Aorta (tissue), 5 donors: Measurements from ENCODE around the gene CORO1C. TPM values are rescaled to one million over a fixed set of nuclear protein-coding genes. Genes with fewer than 3 reads are reported as not detected.
"Not testable (repeated sequence)": the region's sequence is repeated elsewhere in the genome, so short reads cannot be mapped to it uniquely, and the experiment has no call there.

Experiments used
- ATAC-seq: fragments of 200-7000 bp; cut with Tn5 transposase; one replicate; pipeline ENCODE4 v1.9.1; 2022; ENCODE audit warnings: moderate library complexity; ENCODE audit not compliant: low FRiP score
- DNase-seq, 2 donors: peaks; one replicate each; pipeline ENCODE4 v3.0.0-alpha.2; 2020
- H3K27ac ChIP-seq, 2 donors: one replicate each; pipeline ENCODE4 v1.5.1; 2013; ENCODE audit warnings: low read length in 2 of 2, mild to moderate bottlenecking in 2 of 2, moderate library complexity in 2 of 2, control low read depth in 1 of 2, inconsistent platforms in 1 of 2, low read depth in 1 of 2
- H3K27me3 ChIP-seq, 2 donors: one replicate each; pipeline ENCODE4 v1.6.1; 2013; ENCODE audit warnings: control low read depth in 1 of 2, low read length in 1 of 2, mild to moderate bottlenecking in 1 of 2, moderate library complexity in 1 of 2; ENCODE audit not compliant: insufficient read depth in 2 of 2, control insufficient read depth in 1 of 2
- H3K36me3 ChIP-seq, 2 donors: one replicate each; pipeline ENCODE4 v1.6.1; 2013; ENCODE audit warnings: control low read depth in 1 of 2, low read length in 1 of 2, mild to moderate bottlenecking in 1 of 2; ENCODE audit not compliant: insufficient read depth in 2 of 2, control insufficient read depth in 1 of 2
- H3K4me1 ChIP-seq, 2 donors: one replicate each; pipeline ENCODE4 v1.6.1; 2013; ENCODE audit warnings: low read length in 2 of 2, control low read depth in 1 of 2, mild to moderate bottlenecking in 1 of 2, moderate library complexity in 1 of 2; ENCODE audit not compliant: insufficient read depth in 2 of 2, control insufficient read depth in 1 of 2
- H3K4me3 ChIP-seq, 2 donors: one replicate each; pipeline ENCODE4 v1.5.1; 2013; ENCODE audit warnings: low read length in 2 of 2, control low read depth in 1 of 2, mild to moderate bottlenecking in 1 of 2
- H3K9me3 ChIP-seq: one replicate; pipeline ENCODE4 v1.6.1; 2013; ENCODE audit warnings: mild to moderate bottlenecking, low read length; ENCODE audit not compliant: control insufficient read depth
- WGBS, 2 donors: extraction: QIAGEN DNeasy Blood & Tissue Kit; methylation state at CpG; one replicate each; pipeline ENCODE4 v1.1.7; 2013; 5-methylcytosine and 5-hydroxymethylcytosine counted together
- intact Hi-C, 2 donors: fragments of 100-400 bp; cut with DNase I; formaldehyde crosslinking; loops; one replicate each; pipeline versions ENCODE4 v1.14.2 to v1.15.0; 2022
- polyA plus RNA-seq, 2 donors: library from polyadenylated mRNA; stranded (reverse); fragments of 200-250 nt; gene quantifications; one replicate each; pipeline ENCODE4 v1.2.3, GENCODE V29; 2013
- total RNA-seq, 2 donors: library from RNA; stranded (reverse); fragmentation: NEBNext Ultra II Directional; extraction: Animal tissue kit (Norgen Biotek cat#: 25700); gene quantifications; one replicate each; pipeline ENCODE4 v1.2.1, GENCODE V29; 2021
- donor health status: healthy with polysubstance abuse.
- donor health status: Bipolar disorder and iron deficiency.
- donor health status: DM: no; HTN: no; CAD: no.
- donor health status: DM: no; HTN: no; CAD: no.
- donor health status: DM: yes; HTN: yes; CAD: no.

The CORO1C gene
- total and polyA plus RNA-seq, 4 donors, result 68.0 to 387 (median 176) TPM

GRCh38 chr12:108618953-108619274 lies 112.4 kb downstream of the CORO1C start:
- not testable (repeated sequence) for ATAC-seq, H3K27ac ChIP-seq, H3K36me3 ChIP-seq, H3K4me3 ChIP-seq, H3K27me3 ChIP-seq, H3K9me3 ChIP-seq, DNase-seq, H3K4me1 ChIP-seq
- intact Hi-C loops, result loop anchor here (2.0 to 5.0 kb wide), 3 partner anchors 52 to 333 kb away; partner anchors contain the start of gene ISCU (in 1 of the 2)
- WGBS, 2 donors, result 84 to 86% methylated on average over 4 of the region's 4 CpGs

- no peaks in the 10 kb centered on the region for H3K27me3 ChIP-seq
- no peaks in the 10 kb centered on the region for H3K9me3 ChIP-seq
- ATAC-seq, result peak; percentile 85
- H3K4me1 ChIP-seq, result no peaks in the 10 kb centered on the region
- H3K36me3 ChIP-seq, result no peaks in the 10 kb centered on the region
- WGBS, 2 donors, result 11 to 12% methylated on average over 16 of the region's 16 CpGs
- intact Hi-C loops, result loop anchor here (2.0 to 5.0 kb wide), 3 partner anchors 51 to 334 kb away; partner anchors contain the start of gene ISCU (in 1 of the 2)
- no peak overlapping the region for H3K4me3 ChIP-seq
- DNase-seq, result peak; percentile 86 to 93
- no peak overlapping the region for H3K27ac ChIP-seq
Measured at GRCh38 chr12:108618079-108618952, 113.0 kb downstream of the CORO1C start.

GRCh38 chr12:108616941-108617858 lies 114.1 kb downstream of the CORO1C start:
- intact Hi-C loops, result loop anchor here (5.0 kb wide), 2 partner anchors 50 to 335 kb away; no protein-coding TSS in a partner anchor
- ATAC-seq (no peak), DNase-seq (peak in 1 of 2 donors; percentile 69)
- no peak overlapping the region for H3K27ac ChIP-seq
- H3K27me3 ChIP-seq, result no peaks in the 10 kb centered on the region
- no peaks in the 10 kb centered on the region for H3K36me3 ChIP-seq
- H3K4me3 ChIP-seq, result no peak overlapping the region
- WGBS, 2 donors, result 82 to 84% methylated on average over 14 of the region's 14 CpGs
- H3K4me1 ChIP-seq, result no peaks in the 10 kb centered on the region
- no peaks in the 10 kb centered on the region for H3K9me3 ChIP-seq

GRCh38 chr12:108616359-108616758 lies 115.0 kb downstream of the CORO1C start:
- H3K27me3 ChIP-seq, result no peaks in the 10 kb centered on the region
- ATAC-seq (no peak), DNase-seq (no peak)
- no peak overlapping the region for H3K27ac ChIP-seq
- intact Hi-C loops, result loop anchor here (5.0 kb wide), 2 partner anchors 49 to 336 kb away; no protein-coding TSS in a partner anchor
- no peak overlapping the region for H3K4me3 ChIP-seq
- WGBS, 2 donors, result 98 to 100% methylated on average over 2 of the region's 2 CpGs
- no peaks in the 10 kb centered on the region for H3K9me3 ChIP-seq
- no peaks in the 10 kb centered on the region for H3K4me1 ChIP-seq
- H3K36me3 ChIP-seq, result no peaks in the 10 kb centered on the region

GRCh38 chr12:108615918-108616317 lies 115.4 kb downstream of the CORO1C start:
- no peak overlapping the region for H3K4me3 ChIP-seq
- ATAC-seq (no peak), DNase-seq (no peak)
- no peaks in the 10 kb centered on the region for H3K36me3 ChIP-seq
- intact Hi-C loops, result loop anchor here (5.0 kb wide), 2 partner anchors 49 to 336 kb away; no protein-coding TSS in a partner anchor
- no peak overlapping the region for H3K27ac ChIP-seq
- no peaks in the 10 kb centered on the region for H3K27me3 ChIP-seq
- H3K4me1 ChIP-seq, result no peaks in the 10 kb centered on the region
- H3K9me3 ChIP-seq, result no peaks in the 10 kb centered on the region
- 88 to 89% methylated on average over 1 of the region's 1 CpG for WGBS, 2 donors

- no peak for DNase-seq
- Histone ChIP-seq H3K4me3 (no peak overlapping the region), H3K9me3 (no peaks in the 10 kb centered on the region), H3K27me3 (no peaks in the 10 kb centered on the region), H3K27ac (no peak overlapping the region), H3K36me3 (no peaks in the 10 kb centered on the region), H3K4me1 (no peaks in the 10 kb centered on the region)
- WGBS, 2 donors, result 93 to 94% methylated on average over 6 of the region's 6 CpGs
- no peak for ATAC-seq
- intact Hi-C loops, result loop anchor here (5.0 kb wide), 2 partner anchors 47 to 338 kb away; no protein-coding TSS in a partner anchor
Measured at GRCh38 chr12:108614639-108615038, 116.7 kb downstream of the CORO1C start.

- Histone ChIP-seq H3K4me1 (no peaks in the 10 kb centered on the region), H3K9me3 (no peaks in the 10 kb centered on the region), H3K36me3 (no peaks in the 10 kb centered on the region), H3K4me3 (no peak overlapping the region), H3K27ac (no peak overlapping the region), H3K27me3 (no peaks in the 10 kb centered on the region)
- 83 to 86% methylated on average over 4 of the region's 4 CpGs for WGBS, 2 donors
- intact Hi-C loops, result no loop called here
- DNase-seq (no peak), ATAC-seq (no peak)
Measured at GRCh38 chr12:108614041-108614440, 117.3 kb downstream of the CORO1C start.

- WGBS, 2 donors, result 62 to 76% methylated on average over 9 of the region's 9 CpGs
- Histone ChIP-seq H3K27me3 (no peaks in the 10 kb centered on the region), H3K4me3 (no peak overlapping the region), H3K4me1 (no peaks in the 10 kb centered on the region), H3K36me3 (no peaks in the 10 kb centered on the region), H3K27ac (no peak overlapping the region), H3K9me3 (no peaks in the 10 kb centered on the region)
- no peak for DNase-seq
- ATAC-seq, result no peak
- intact Hi-C loops, result no loop called here
Measured at GRCh38 chr12:108613548-108613947, 117.8 kb downstream of the CORO1C start.
